EH (cell line): ENCODE data around the gene EIF4A2.
"Not testable (repeated sequence)": the region's sequence is repeated elsewhere in the genome, so short reads cannot be mapped to it uniquely, and the experiment has no call there.

Source experiments
- DNase-seq: peaks from one replicate; pipeline ENCODE4 v3.0.0-alpha.2; 2015; ENCODE audit warnings: low read depth

The EIF4A2 gene

GRCh38 chr3:186784820-186785494 is 1.6 kb downstream of the EIF4A2 start:
- DNase-seq = no peak

DNA sequence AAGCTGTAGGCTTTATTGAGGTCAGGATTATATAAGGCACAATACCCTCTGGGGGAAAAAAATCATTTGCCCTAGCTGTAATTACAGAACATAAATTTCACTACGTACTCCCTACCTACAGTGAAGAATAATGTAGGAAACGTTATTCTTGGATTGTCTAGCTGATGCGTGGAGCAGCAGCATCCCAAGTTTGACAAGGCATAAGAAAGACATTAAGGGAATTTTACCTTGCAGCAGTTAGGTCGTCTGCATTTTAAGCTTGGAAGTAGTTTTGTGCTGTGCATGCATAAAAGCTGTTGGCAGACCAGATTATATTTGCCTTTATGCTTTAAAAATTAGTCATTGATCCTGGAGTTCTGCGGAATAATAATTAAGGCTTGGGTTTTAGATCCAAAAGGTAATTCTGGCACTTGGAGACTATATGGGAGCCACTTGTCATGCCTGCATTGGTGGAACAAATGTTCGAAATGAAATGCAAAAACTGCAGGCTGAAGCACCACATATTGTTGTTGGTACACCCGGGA is 2.2 kb downstream of the EIF4A2 start:
- no peak for DNase-seq

DNA sequence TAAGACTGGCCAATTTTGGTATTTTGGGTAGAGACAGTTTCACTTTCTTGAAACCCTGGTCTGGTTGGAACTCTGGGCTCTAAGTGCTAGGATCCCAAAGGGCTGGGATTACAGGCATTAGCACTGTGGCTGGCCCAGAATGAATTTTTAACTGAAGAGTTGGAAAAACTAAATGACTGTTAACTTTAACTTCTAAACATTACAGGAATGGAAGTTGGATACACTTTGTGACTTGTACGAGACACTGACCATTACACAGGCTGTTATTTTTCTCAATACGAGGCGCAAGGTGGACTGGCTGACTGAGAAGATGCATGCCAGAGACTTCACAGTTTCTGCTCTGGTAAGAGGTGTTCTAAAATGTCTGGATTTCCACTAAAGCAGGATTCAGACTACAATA is 3.5 kb downstream of the EIF4A2 start:
- DNase-seq = no peak

DNA sequence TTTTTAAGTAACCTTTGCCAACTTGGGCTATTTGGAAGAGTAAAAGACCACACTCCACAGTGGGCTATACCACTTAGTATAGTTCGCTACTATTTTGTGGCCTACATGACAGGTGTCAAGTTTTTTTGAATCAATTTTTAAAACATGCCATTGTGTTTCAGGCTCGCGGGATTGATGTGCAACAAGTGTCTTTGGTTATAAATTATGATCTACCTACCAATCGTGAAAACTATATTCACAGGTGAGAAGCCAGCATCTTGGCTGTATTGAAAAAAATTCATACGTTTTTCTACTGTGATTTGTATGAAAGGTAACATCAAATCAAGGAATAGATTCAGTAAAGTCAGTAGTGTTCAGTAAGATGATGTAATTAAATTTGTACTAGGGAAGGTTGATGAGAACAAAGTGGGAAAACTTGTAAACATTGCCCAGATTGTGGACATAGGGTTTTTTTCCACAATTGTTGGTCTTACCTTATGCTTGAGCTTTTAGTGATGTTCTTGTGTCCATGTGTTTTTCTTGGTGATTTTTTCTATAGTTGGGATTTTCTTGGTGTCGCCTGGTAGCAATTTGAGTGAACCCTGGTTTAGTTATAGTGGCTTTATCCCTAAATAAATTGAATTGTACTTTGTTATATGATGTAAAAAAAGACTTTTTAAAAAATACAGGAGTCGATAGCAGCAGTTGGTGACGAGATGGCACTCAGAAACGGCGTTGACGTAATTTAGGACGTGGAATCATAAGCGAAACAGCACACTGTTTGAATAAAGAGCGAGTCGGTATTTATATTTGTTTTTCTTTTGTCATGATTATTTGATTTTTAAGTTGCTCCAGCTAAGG is 4.5 kb downstream of the EIF4A2 start:
- DNase-seq = no peak

DNA sequence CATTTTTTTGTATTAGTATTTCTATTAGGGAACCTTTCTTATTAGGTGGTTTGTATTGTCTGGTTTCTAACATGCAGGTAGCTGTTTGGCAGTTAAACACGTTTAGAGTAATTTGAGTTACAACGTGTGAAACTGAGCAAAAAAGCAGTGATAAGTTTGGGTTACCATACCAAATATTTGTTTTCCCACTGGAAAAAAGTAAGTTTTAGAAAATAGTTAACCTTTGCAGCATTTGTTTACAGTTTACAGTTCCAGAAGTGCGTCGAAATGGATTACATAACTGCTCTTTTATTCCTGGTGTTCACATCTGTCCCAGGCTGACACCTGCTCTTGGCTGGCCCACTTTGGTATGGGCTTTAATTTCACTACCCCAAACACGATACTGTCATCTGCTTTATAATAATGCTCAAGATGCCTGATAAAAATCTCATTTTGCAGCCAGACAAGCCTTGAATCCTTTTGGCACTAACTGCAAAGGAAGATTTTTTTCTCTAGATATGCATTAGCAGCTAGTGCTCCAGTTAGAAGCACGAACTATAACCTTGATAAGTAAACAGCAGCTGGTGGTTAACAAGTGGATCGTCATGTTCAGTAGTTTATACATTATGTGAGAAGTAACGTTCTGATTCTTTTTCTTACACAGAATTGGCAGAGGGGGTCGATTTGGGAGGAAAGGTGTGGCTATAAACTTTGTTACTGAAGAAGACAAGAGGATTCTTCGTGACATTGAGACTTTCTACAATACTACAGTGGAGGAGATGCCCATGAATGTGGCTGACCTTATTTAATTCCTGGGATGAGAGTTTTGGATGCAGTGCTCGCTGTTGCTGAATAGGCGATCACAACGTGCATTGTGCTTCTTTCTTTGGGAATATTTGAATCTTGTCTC is 5.3 kb downstream of the EIF4A2 start:
- DNase-seq = no peak

- no peak for DNase-seq
These were observed 6.3 kb downstream of the EIF4A2 start for GRCh38 chr3:186789554-186790260.

GRCh38 chr3:186790261-186790981 is 7.0 kb downstream of the EIF4A2 start:
- DNase-seq = peak; percentile 61

GRCh38 chr3:186798239-186798874 is 15.0 kb downstream of the EIF4A2 start:
- DNase-seq = no peak

DNA sequence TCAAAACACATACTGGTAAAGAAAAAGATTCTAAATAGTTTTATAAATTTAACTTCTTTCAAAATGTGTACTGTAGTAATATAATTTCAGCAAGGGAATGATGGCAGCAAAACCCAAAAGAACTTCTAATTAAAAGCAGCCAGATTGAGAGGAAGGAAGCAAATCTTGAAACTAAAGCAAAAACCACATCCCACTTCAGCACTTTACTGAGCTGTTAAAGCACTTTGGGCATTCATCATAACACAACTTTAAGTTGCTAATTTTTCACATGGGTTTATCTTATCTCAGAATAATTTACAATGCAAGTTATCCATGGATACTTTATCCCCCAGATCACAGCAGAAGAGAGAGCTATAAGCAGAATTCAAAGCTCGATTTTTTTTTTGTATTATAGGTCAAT is 16.9 kb downstream of the EIF4A2 start:
- no peak for DNase-seq

DNA sequence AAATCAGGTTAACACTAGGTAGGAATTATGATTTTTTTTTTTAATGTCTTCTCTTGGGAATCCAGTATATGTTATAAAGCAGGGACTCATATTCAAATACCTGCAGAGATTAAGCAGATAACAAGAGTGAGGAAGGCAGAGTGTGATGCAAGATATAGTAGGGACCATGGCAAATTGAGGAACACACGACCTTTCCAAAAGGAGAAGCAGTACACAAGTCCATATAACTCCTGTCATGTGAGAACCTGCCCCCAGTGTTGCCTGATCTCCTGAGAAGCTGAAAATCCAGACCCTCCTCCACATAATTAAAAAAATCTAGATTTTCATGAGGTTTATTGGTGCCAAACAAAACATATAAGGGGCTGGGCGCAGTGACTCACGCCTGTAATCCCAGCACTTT is 19.3 kb downstream of the EIF4A2 start:
- DNase-seq = no peak

GRCh38 chr3:186803447-186803846 is 20.1 kb downstream of the EIF4A2 start:
- DNase-seq = not testable (repeated sequence)

- DNase-seq = peak; percentile 77
These were observed 23.0 kb downstream of the EIF4A2 start, which contains the start of gene RFC4 for GRCh38 chr3:186806089-186807055. RFC4 (minus strand) TSS chr3:186806482; CDS start chr3:186804713, 1,769 bp downstream.

GRCh38 chr3:186807231-186807630 is 23.9 kb downstream of the EIF4A2 start:
- DNase-seq = no peak

DNA sequence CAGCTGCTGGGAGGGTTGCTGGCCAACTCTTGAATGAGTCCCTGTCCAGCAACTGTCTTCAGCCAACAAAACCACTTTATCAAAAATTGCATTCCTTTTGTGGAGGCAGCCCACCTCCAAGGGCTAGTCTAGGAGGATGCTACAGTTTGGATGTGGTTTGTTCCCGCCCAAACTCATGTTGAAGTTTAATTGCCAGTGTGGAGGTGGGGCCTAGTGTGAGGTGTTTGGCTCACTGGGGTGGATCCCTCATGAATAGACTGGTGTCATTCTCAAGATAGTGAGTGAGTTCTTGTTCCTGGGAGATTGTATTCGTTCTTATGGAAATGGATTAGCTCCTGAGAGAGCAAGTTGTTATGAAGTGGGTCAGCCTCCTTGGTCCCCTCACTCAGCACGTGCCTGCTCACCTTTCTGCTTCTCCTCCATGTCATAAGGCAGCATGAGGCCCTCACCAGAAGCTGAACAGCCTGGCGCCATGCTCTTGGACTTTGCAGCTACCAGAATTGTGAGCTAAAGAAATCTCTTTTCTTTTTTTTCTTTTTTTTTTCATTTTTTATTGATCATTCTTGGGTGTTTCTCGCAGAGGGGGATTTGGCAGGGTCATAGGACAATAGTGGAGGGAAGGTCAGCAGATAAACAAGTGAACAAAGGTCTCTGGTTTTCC is 27.1 kb downstream of the EIF4A2 start:
- no peak for DNase-seq

DNA sequence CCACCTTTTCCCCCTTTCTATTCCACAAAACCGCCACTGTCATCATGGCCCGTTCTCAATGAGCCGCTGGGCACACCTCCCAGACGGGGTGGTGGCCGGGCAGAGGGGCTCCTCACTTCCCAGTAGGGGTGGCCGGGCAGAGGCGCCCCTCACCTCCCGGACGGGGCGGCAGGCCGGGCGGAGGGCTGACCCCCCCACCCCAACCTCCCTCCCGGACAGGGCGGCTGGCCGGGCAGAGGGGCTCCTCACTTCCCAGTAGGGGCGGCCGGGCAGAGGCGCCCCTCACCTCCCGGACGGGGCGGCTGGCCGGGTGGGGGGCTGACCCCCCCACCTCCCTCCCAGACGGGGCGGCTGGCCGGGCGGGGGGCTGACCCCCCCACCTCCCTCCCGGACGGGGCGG is 27.9 kb downstream of the EIF4A2 start:
- DNase-seq = not testable (repeated sequence)

GRCh38 chr3:186814100-186814499 is 30.7 kb downstream of the EIF4A2 start:
- peak; percentile 24 for DNase-seq

GRCh38 chr3:186815435-186815834 is 32.1 kb downstream of the EIF4A2 start:
- peak; percentile 86 for DNase-seq

GRCh38 chr3:186818516-186818915 is 35.1 kb downstream of the EIF4A2 start:
- DNase-seq = no peak

- DNase-seq = no peak
These were observed 35.6 kb downstream of the EIF4A2 start for GRCh38 chr3:186818956-186819355.
